Measurements from ENCODE around the gene PDHX.

PDHX gene

GRCh38 chr11:34928960-34929680 lies 12.7 kb downstream of the PDHX start:
- Histone ChIP-seq H3K36me3 (ENCODE audit: control insufficient read depth in 2 of 2, insufficient read depth in 2 of 2, low read length in 2 of 2) (peaks cover 4% of the 10 kb centered on the region in 2 donors), H3K9ac (ENCODE audit: low read length in 2 of 2) (no peak overlapping the region), H3K4me1 (ENCODE audit: control insufficient read depth, insufficient read depth, low read length) (no peaks in the 10 kb centered on the region), H3K27me3 (ENCODE audit: control insufficient read depth in 1 of 2, insufficient read depth in 2 of 2, low read length in 2 of 2) (no peaks in the 10 kb centered on the region), H3K4me3 (ENCODE audit: low read length in 2 of 2) (no peak overlapping the region), H3K27ac (ENCODE audit: low read length) (no peak overlapping the region), H3K9me3 (ENCODE audit: control insufficient read depth in 2 of 2, low read length in 2 of 2) (no peaks in the 10 kb centered on the region)

- H3K27me3 ChIP-seq (ENCODE audit: control insufficient read depth in 1 of 2, insufficient read depth in 2 of 2, low read length in 2 of 2), result no peaks in the 10 kb centered on the region
- no peaks in the 10 kb centered on the region for H3K9me3 ChIP-seq (ENCODE audit: control insufficient read depth in 2 of 2, low read length in 2 of 2)
- no peak overlapping the region for H3K27ac ChIP-seq (ENCODE audit: low read length)
- no peaks in the 10 kb centered on the region for H3K4me1 ChIP-seq (ENCODE audit: control insufficient read depth, insufficient read depth, low read length)
- H3K4me3 ChIP-seq (ENCODE audit: low read length in 2 of 2), result no peak overlapping the region
- H3K36me3 ChIP-seq (ENCODE audit: control insufficient read depth in 2 of 2, insufficient read depth in 2 of 2, low read length in 2 of 2), result peaks cover 4% of the 10 kb centered on the region in 2 donors
- H3K9ac ChIP-seq (ENCODE audit: low read length in 2 of 2), result no peak overlapping the region
These were observed 13.7 kb downstream of the PDHX start for GRCh38 chr11:34929794-34930763.

- Histone ChIP-seq H3K4me3 (ENCODE audit: low read length in 2 of 2) (no peak overlapping the region), H3K4me1 (ENCODE audit: control insufficient read depth, insufficient read depth, low read length) (no peaks in the 10 kb centered on the region), H3K9ac (ENCODE audit: low read length in 2 of 2) (no peak overlapping the region), H3K27me3 (ENCODE audit: control insufficient read depth in 1 of 2, insufficient read depth in 2 of 2, low read length in 2 of 2) (no peaks in the 10 kb centered on the region), H3K27ac (ENCODE audit: low read length) (no peak overlapping the region), H3K36me3 (ENCODE audit: control insufficient read depth in 2 of 2, insufficient read depth in 2 of 2, low read length in 2 of 2) (peaks cover 4% of the 10 kb centered on the region in 2 donors), H3K9me3 (ENCODE audit: control insufficient read depth in 2 of 2, low read length in 2 of 2) (no peaks in the 10 kb centered on the region)
These were observed 20.7 kb downstream of the PDHX start for GRCh38 chr11:34936945-34937629.

GRCh38 chr11:34938611-34939010 lies 22.2 kb downstream of the PDHX start:
- Histone ChIP-seq H3K36me3 (ENCODE audit: control insufficient read depth in 2 of 2, insufficient read depth in 2 of 2, low read length in 2 of 2) (no peaks in the 10 kb centered on the region), H3K9ac (ENCODE audit: low read length in 2 of 2) (no peak overlapping the region), H3K27ac (ENCODE audit: low read length) (no peak overlapping the region), H3K9me3 (ENCODE audit: control insufficient read depth in 2 of 2, low read length in 2 of 2) (no peaks in the 10 kb centered on the region), H3K4me1 (ENCODE audit: control insufficient read depth, insufficient read depth, low read length) (no peaks in the 10 kb centered on the region), H3K27me3 (ENCODE audit: control insufficient read depth in 1 of 2, insufficient read depth in 2 of 2, low read length in 2 of 2) (no peaks in the 10 kb centered on the region), H3K4me3 (ENCODE audit: low read length in 2 of 2) (no peak overlapping the region)

- Histone ChIP-seq H3K4me3 (ENCODE audit: low read length in 2 of 2) (no peak overlapping the region), H3K9me3 (ENCODE audit: control insufficient read depth in 2 of 2, low read length in 2 of 2) (no peaks in the 10 kb centered on the region), H3K9ac (ENCODE audit: low read length in 2 of 2) (no peak overlapping the region), H3K27me3 (ENCODE audit: control insufficient read depth in 1 of 2, insufficient read depth in 2 of 2, low read length in 2 of 2) (no peaks in the 10 kb centered on the region), H3K36me3 (ENCODE audit: control insufficient read depth in 2 of 2, insufficient read depth in 2 of 2, low read length in 2 of 2) (no peaks in the 10 kb centered on the region), H3K4me1 (ENCODE audit: control insufficient read depth, insufficient read depth, low read length) (no peaks in the 10 kb centered on the region), H3K27ac (ENCODE audit: low read length) (no peak overlapping the region)
These were observed 23.7 kb downstream of the PDHX start for GRCh38 chr11:34940026-34940677.

GRCh38 chr11:34941688-34942087 lies 25.3 kb downstream of the PDHX start:
- H3K27ac ChIP-seq (ENCODE audit: low read length), result no peak overlapping the region
- no peak overlapping the region for H3K9ac ChIP-seq (ENCODE audit: low read length in 2 of 2)
- no peak overlapping the region for H3K4me3 ChIP-seq (ENCODE audit: low read length in 2 of 2)

GRCh38 chr11:34944692-34945091 lies 28.3 kb downstream of the PDHX start:
- no peak overlapping the region for H3K27ac ChIP-seq (ENCODE audit: low read length)
- H3K9me3 ChIP-seq (ENCODE audit: control insufficient read depth in 2 of 2, low read length in 2 of 2), result no peaks in the 10 kb centered on the region
- H3K36me3 ChIP-seq (ENCODE audit: control insufficient read depth in 2 of 2, insufficient read depth in 2 of 2, low read length in 2 of 2), result no peaks in the 10 kb centered on the region
- no peak overlapping the region for H3K9ac ChIP-seq (ENCODE audit: low read length in 2 of 2)
- H3K4me3 ChIP-seq (ENCODE audit: low read length in 2 of 2), result no peak overlapping the region
- H3K4me1 ChIP-seq (ENCODE audit: control insufficient read depth, insufficient read depth, low read length), result no peaks in the 10 kb centered on the region
- H3K27me3 ChIP-seq (ENCODE audit: control insufficient read depth in 1 of 2, insufficient read depth in 2 of 2, low read length in 2 of 2), result no peaks in the 10 kb centered on the region

More at GRCh38 chr11:34941688-34942087, 25.3 kb downstream of the PDHX start:
- Histone ChIP-seq H3K27me3 (ENCODE audit: control insufficient read depth in 1 of 2, insufficient read depth in 2 of 2, low read length in 2 of 2) (no peaks in the 10 kb centered on the region), H3K4me1 (ENCODE audit: control insufficient read depth, insufficient read depth, low read length) (no peaks in the 10 kb centered on the region), H3K36me3 (ENCODE audit: control insufficient read depth in 2 of 2, insufficient read depth in 2 of 2, low read length in 2 of 2) (no peaks in the 10 kb centered on the region), H3K9me3 (ENCODE audit: control insufficient read depth in 2 of 2, low read length in 2 of 2) (no peaks in the 10 kb centered on the region)

GRCh38 chr11:34948696-34949095 lies 32.3 kb downstream of the PDHX start:
- H3K27me3 ChIP-seq (ENCODE audit: control insufficient read depth in 1 of 2, insufficient read depth in 2 of 2, low read length in 2 of 2), result no peaks in the 10 kb centered on the region
- no peak overlapping the region for H3K9ac ChIP-seq (ENCODE audit: low read length in 2 of 2)
- H3K27ac ChIP-seq (ENCODE audit: low read length), result no peak overlapping the region
- no peaks in the 10 kb centered on the region for H3K9me3 ChIP-seq (ENCODE audit: control insufficient read depth in 2 of 2, low read length in 2 of 2)
- no peak overlapping the region for H3K4me3 ChIP-seq (ENCODE audit: low read length in 2 of 2)
- H3K4me1 ChIP-seq (ENCODE audit: control insufficient read depth, insufficient read depth, low read length), result no peaks in the 10 kb centered on the region
- H3K36me3 ChIP-seq (ENCODE audit: control insufficient read depth in 2 of 2, insufficient read depth in 2 of 2, low read length in 2 of 2), result no peaks in the 10 kb centered on the region

GRCh38 chr11:34953955-34954354 lies 37.5 kb downstream of the PDHX start:
- Histone ChIP-seq H3K9ac (ENCODE audit: low read length in 2 of 2) (no peak overlapping the region), H3K9me3 (ENCODE audit: control insufficient read depth in 2 of 2, low read length in 2 of 2) (no peaks in the 10 kb centered on the region), H3K36me3 (ENCODE audit: control insufficient read depth in 2 of 2, insufficient read depth in 2 of 2, low read length in 2 of 2) (no peaks in the 10 kb centered on the region), H3K27ac (ENCODE audit: low read length) (no peak overlapping the region), H3K4me3 (ENCODE audit: low read length in 2 of 2) (no peak overlapping the region), H3K4me1 (ENCODE audit: control insufficient read depth, insufficient read depth, low read length) (no peaks in the 10 kb centered on the region), H3K27me3 (ENCODE audit: control insufficient read depth in 1 of 2, insufficient read depth in 2 of 2, low read length in 2 of 2) (no peaks in the 10 kb centered on the region)

GRCh38 chr11:34957206-34957605 lies 40.8 kb downstream of the PDHX start:
- Histone ChIP-seq H3K27me3 (ENCODE audit: control insufficient read depth in 1 of 2, insufficient read depth in 2 of 2, low read length in 2 of 2) (no peaks in the 10 kb centered on the region), H3K9me3 (ENCODE audit: control insufficient read depth in 2 of 2, low read length in 2 of 2) (no peaks in the 10 kb centered on the region), H3K36me3 (ENCODE audit: control insufficient read depth in 2 of 2, insufficient read depth in 2 of 2, low read length in 2 of 2) (peaks cover 0 to 3% of the 10 kb centered on the region in 2 donors), H3K4me3 (ENCODE audit: low read length in 2 of 2) (no peak overlapping the region), H3K27ac (ENCODE audit: low read length) (no peak overlapping the region), H3K9ac (ENCODE audit: low read length in 2 of 2) (no peak overlapping the region), H3K4me1 (ENCODE audit: control insufficient read depth, insufficient read depth, low read length) (no peaks in the 10 kb centered on the region)
